ENCODE results near the gene SETMAR. TPM values are rescaled to one million over a fixed set of nuclear protein-coding genes. Genes with fewer than 3 reads are reported as not detected.

Gene SETMAR
- total and polyA plus RNA-seq, 4 donors, result 8.1 to 22.5 (median 12.1) TPM

DNA sequence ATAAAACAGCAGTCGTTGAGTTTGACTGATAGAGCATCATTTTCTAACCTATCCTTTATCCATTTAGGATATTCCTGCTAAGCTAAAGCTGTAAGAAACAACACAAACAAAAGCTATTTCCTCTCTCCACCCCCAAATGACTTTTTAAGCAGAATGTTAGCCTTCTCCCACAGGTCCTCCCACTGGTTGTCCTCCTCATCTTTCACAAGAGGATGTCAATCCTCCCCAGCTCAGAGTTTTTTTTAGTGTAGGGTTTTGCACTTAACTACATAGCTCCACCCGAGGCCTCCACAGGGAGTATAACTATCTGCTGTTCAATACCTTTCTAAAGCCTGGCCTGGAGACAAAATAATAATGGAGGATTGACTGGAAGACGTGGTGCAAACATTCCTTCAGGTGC is 7.8 kb downstream of the SETMAR start:
- H3K4me1 ChIP-seq (ENCODE audit: control insufficient read depth in 5 of 5, insufficient read depth in 5 of 5, low read length in 5 of 5), result peaks cover 0 to 18% (median 10%) of the 10 kb centered on the region in 5 donors
- H3K4me3 ChIP-seq, result no peak overlapping the region
- WGBS, 2 donors, result 69 to 75% methylated on average over 3 of the region's 3 CpGs

GRCh38 chr3:4311496-4311895 is 8.3 kb downstream of the SETMAR start:
- DNase-seq, result no peak
- Histone ChIP-seq H3K4me3 (no peak overlapping the region), H3K9me3 (ENCODE audit: control insufficient read depth in 4 of 4, insufficient read depth in 3 of 4, low read length in 3 of 4) (no peaks in the 10 kb centered on the region), H3K27me3 (ENCODE audit: control insufficient read depth in 3 of 3, insufficient read depth in 3 of 3, low read length in 2 of 3) (no peaks in the 10 kb centered on the region), H3K4me1 (ENCODE audit: control insufficient read depth in 5 of 5, insufficient read depth in 5 of 5, low read length in 5 of 5) (peaks cover 0 to 18% (median 7%) of the 10 kb centered on the region in 5 donors), H3K27ac (ENCODE audit: low read depth in 1 of 2, low read length in 1 of 2) (no peak overlapping the region), H3K9ac (ENCODE audit: insufficient read depth in 1 of 2, low read length in 2 of 2) (no peak overlapping the region), H3K36me3 (ENCODE audit: control insufficient read depth in 4 of 4, insufficient read depth in 4 of 4, low read length in 4 of 4) (peaks cover 5 to 19% (median 12%) of the 10 kb centered on the region in 4 donors)
- TF ChIP-seq CTCF (IDR thresholded peaks at IDR 0.05; ENCODE audit: control extremely low read depth, extremely low read depth), result no peak
- ATAC-seq (ENCODE audit: insufficient read depth, low FRiP score), result no peak

More for the DNA sequence above, 7.8 kb downstream of the SETMAR start:
- Histone ChIP-seq H3K27me3 (ENCODE audit: control insufficient read depth in 3 of 3, insufficient read depth in 3 of 3, low read length in 2 of 3) (no peaks in the 10 kb centered on the region), H3K36me3 (ENCODE audit: control insufficient read depth in 4 of 4, insufficient read depth in 4 of 4, low read length in 4 of 4) (peaks cover 3 to 15% (median 11%) of the 10 kb centered on the region in 4 donors), H3K9ac (ENCODE audit: insufficient read depth in 1 of 2, low read length in 2 of 2) (no peak overlapping the region), H3K9me3 (ENCODE audit: control insufficient read depth in 4 of 4, insufficient read depth in 3 of 4, low read length in 3 of 4) (no peaks in the 10 kb centered on the region), H3K27ac (ENCODE audit: low read depth in 1 of 2, low read length in 1 of 2) (no peak overlapping the region)
- DNase-seq (no peak), ATAC-seq (ENCODE audit: insufficient read depth, low FRiP score) (no peak)
- TF ChIP-seq CTCF (IDR thresholded peaks at IDR 0.05; ENCODE audit: control extremely low read depth, extremely low read depth), result no peak

- Histone ChIP-seq H3K36me3 (ENCODE audit: control insufficient read depth in 4 of 4, insufficient read depth in 4 of 4, low read length in 4 of 4) (peaks cover 7 to 26% (median 16%) of the 10 kb centered on the region in 4 donors), H3K9me3 (ENCODE audit: control insufficient read depth in 4 of 4, insufficient read depth in 3 of 4, low read length in 3 of 4) (peaks cover 0 to 4% (median 0%) of the 10 kb centered on the region in 4 donors), H3K27me3 (ENCODE audit: control insufficient read depth in 3 of 3, insufficient read depth in 3 of 3, low read length in 2 of 3) (no peaks in the 10 kb centered on the region), H3K4me1 (ENCODE audit: control insufficient read depth in 5 of 5, insufficient read depth in 5 of 5, low read length in 5 of 5) (peaks cover 0 to 14% (median 0%) of the 10 kb centered on the region in 5 donors), H3K9ac (ENCODE audit: insufficient read depth in 1 of 2, low read length in 2 of 2) (no peak overlapping the region), H3K27ac (ENCODE audit: low read depth in 1 of 2, low read length in 1 of 2) (no peak overlapping the region), H3K4me3 (no peak overlapping the region)
- ATAC-seq (ENCODE audit: insufficient read depth, low FRiP score) (no peak), DNase-seq (no peak)
- WGBS, 2 donors, result 87 to 92% methylated on average over 4 of the region's 4 CpGs
- TF ChIP-seq CTCF (IDR thresholded peaks at IDR 0.05; ENCODE audit: control extremely low read depth, extremely low read depth), result no peak
Measured at GRCh38 chr3:4313606-4314293, 10.6 kb downstream of the SETMAR start.
